GM13977 (cell line): ENCODE results near the gene CERS1.
A peak's percentile ranks its signal among the peaks of the same experiment; 100 is the strongest.

Source experiments
- DNase-seq: peaks from one replicate; pipeline ENCODE4 v3.0.0; 2012; ENCODE audit warnings: low spot score
- in situ Hi-C: fragments of 300-500 bp; cut with MboI; formaldehyde crosslinking; loops from one replicate; pipeline ENCODE4 v1.12.0; 2022; ENCODE audit warnings: low sequenced_read_pairs, low pct_unique_long_range_greater_than_20kb, mixed read lengths, inconsistent platforms; ENCODE audit not compliant: unreplicated experiment
- TF ChIP-seq, protein P1 (sequence below): IDR thresholded peaks from 2 replicates; pipeline ENCODE4 v1.5.1; 2012; ENCODE audit warnings: mild to moderate bottlenecking, control low read depth; ENCODE audit not compliant: insufficient read depth; ENCODE audit errors: extremely low read depth, missing control alignments

Gene CERS1

DNA sequence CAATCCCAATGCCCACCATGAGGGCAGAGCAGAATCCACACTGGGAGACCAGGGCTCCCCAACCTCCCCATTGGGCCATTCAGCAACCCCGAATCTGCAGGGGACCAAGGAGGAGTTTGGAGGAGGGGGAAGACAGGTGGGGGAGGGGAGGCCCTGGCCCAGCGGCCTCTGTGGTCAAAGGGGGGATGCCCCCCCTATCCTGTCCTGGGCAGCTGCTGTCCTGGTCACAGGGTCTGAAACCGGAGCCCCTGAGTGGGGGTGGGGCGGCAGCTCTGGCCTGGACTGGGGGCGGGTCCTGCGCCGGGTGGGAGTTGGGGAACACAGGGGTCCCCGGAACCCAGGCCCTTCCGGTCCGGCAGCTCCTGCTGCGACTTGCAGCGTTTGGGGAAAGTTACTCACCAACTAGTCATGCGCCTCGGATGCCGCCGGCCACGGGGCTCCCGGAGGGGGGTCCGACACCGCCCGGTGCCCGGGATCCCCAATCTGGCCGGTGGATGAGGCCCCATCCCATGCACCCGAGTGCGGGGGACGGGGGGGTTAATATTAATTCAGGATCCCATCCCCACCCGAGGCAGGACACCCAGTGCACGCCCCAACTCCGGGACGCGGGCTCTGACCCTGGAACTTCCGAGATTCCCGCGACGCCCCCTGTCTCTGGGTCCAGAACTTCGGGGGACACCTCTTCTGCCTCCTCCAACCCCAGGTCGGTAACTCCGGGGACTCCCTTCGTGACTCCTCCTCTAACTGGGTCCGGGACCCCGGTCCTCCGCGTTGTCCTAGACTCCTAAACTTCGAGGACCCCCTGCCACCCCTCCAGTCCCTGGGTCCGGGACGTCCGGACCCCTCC is 44.2 kb upstream of the CERS1 start:
- DNase-seq = peak; percentile 55

DNA sequence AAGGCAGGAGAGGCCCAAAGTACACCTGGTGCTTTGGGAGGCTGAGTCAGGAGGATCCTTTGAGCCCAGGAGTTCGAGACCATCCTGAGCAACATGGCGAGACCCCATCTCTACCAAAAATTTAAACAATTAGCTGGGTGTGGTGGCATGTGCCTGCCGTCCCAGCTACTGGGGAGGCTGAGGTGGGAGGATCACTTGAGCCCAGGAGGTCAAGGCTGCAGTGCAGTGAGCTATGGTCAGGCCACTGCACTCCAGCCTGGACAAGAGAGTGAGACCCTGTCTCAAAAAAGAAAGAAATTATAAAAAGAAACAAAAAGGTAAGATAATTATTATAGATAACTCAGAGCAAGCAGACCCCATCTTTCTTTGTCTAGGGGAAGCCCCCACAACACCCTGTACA is 43.2 kb upstream of the CERS1 start:
- TF ChIP-seq, protein P1, sequence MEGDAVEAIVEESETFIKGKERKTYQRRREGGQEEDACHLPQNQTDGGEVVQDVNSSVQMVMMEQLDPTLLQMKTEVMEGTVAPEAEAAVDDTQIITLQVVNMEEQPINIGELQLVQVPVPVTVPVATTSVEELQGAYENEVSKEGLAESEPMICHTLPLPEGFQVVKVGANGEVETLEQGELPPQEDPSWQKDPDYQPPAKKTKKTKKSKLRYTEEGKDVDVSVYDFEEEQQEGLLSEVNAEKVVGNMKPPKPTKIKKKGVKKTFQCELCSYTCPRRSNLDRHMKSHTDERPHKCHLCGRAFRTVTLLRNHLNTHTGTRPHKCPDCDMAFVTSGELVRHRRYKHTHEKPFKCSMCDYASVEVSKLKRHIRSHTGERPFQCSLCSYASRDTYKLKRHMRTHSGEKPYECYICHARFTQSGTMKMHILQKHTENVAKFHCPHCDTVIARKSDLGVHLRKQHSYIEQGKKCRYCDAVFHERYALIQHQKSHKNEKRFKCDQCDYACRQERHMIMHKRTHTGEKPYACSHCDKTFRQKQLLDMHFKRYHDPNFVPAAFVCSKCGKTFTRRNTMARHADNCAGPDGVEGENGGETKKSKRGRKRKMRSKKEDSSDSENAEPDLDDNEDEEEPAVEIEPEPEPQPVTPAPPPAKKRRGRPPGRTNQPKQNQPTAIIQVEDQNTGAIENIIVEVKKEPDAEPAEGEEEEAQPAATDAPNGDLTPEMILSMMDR = no peak
- in situ Hi-C loops = no loop called here
- no peak for DNase-seq

More for the DNA sequence above, 44.2 kb upstream of the CERS1 start:
- in situ Hi-C loops = no loop called here
- TF ChIP-seq, protein P1 = no peak

DNA sequence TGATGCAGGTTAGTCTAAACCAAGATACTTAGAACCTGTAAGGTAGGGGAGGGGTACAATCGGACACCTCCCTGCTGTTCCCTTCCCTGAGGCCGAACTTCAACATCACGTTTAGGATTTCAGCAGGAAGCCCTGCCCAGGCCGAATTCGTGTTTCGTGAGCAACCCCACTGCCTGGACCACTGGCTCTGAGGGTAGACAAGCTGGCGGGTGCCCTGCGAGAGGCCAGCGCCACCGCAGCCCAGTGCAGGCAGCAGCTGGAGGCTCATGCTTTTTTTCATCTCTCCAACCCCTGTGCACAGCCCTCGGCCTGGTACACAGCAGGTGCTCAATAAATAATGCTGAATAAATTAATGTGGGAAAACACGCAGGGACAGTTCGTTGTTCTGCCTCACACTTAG is 37.3 kb upstream of the CERS1 start:
- TF ChIP-seq, protein P1 = no peak
- in situ Hi-C loops = no loop called here
- no peak for DNase-seq

DNA sequence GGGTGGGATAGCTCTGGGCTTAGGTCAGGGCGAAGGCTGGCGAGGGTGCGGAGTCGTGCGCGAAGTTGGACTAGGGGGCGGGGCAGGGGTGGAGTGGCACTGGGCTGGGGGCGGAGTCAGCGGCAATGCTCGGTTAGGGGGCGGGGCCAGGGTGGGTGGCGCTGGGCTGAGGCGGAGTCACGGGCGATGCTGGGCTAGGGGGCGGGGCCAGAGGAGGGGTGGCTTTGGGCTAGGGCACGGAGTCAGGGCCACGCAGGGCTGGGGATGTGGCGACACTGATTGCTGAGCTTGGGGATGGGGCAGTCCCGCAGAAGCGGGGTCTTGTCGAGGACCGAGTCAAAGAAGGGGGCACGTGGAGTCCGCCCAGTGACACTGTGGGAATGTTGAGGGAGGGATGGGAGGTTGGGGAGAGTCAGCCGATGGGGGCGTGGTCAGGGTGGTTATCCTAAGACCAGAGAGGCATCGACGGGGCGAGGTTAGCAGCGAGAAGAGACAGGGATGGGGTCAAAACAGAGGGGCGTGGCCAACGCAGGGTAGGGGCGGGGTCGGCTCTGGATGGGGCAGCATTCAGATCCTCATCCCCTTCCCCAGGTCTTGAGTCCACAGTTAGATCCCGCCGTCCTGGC is 36.4 kb upstream of the CERS1 start:
- TF ChIP-seq, protein P1 = no peak
- in situ Hi-C loops = no loop called here
- peak; percentile 94 for DNase-seq

DNA sequence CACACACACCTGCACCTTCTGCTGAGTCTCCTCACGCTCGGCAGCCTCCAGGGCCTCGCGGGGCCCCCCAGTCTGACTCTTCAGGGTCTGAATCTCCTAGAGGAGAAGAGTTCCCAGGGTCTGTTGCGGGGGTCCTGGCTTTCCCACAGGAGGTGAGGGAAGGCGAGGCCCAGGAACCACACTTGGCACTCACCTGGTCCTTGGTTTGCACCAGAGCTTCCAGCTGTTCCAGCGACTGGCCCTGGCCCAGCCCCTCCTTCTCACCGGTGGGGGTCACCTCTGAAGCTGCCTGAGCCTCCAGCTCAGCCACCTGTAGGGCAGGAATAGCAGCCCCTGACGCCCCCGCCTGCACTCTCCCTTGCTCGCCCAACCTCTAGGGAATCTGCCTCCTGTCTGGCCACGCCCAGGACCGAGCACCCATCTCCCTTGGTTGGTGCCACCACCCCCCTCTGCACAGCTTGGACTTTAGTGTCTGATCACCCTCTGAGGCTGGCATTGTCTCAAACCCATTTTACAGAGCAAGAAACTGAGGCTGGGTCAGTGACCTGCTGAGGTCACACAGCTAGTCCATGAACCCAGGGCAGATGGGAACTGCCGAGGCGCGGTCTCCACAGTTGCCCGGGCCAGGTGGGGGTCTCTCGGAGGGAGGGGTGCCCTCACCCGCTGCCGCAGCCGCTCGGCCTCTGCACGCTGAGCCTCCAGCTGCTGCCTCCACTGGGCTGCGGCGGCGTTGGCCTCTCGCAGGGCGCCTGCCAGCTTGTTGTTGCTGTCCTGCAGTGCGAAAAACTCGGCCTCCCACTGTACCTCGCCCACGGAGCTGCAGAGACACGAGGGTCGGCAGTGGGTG is 35.6 kb upstream of the CERS1 start:
- in situ Hi-C loops = no loop called here
- DNase-seq = no peak
- TF ChIP-seq, protein P1 = no peak

DNA sequence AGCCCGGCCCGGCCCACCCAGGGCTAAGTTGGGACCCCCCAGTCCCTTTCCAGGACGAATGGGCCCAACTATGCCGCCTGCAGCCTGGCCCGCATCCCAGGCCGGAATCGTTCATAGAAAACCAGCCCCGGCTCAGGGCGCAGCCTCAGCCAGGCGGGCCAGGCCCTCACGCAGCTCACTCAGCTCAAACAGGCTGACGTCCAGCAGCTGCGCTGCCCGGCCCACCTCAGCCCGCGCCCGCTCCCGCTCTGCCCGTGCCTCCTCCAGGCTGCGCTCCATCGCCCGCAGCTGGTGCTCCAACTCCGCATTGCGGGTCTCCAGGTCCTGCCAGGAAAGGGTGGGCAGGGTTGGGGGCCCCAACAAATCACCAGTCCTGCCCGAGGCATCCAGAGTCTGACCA is 33.4 kb upstream of the CERS1 start:
- DNase-seq = no peak
- TF ChIP-seq, protein P1 = no peak
- in situ Hi-C loops = no loop called here
